ENCODE measurements around the gene WWOX.

WWOX gene

GRCh38 chr16:78780808-78781207 lies 681.4 kb downstream of the WWOX start:
- Histone ChIP-seq H3K18ac (ENCODE audit: low read length) (no peak overlapping the region), H3K4me2 (ENCODE audit: low read length) (no peak overlapping the region), H4K8ac (ENCODE audit: low read depth, low read length) (no peak overlapping the region), H3K4me1 (ENCODE audit: control insufficient read depth in 1 of 2, insufficient read depth in 2 of 2, low read length in 2 of 2) (no peaks in the 10 kb centered on the region), H3K4ac (ENCODE audit: low read depth, low read length) (no peak overlapping the region), H3K4me3 (ENCODE audit: low read depth, low read length) (no peak overlapping the region), H3K9me3 (ENCODE audit: insufficient read depth, low read depth, low read length) (no peaks in the 10 kb centered on the region), H3K9ac (ENCODE audit: low read length) (no peak overlapping the region), H4K91ac (ENCODE audit: low read depth, low read length) (no peak overlapping the region), H2AK5ac (ENCODE audit: low read length) (no peak overlapping the region), H2BK120ac (ENCODE audit: insufficient read depth, low read length, poor library complexity) (no peak overlapping the region), H2AFZ (ENCODE audit: insufficient read depth, low read length, poor library complexity) (no peak overlapping the region), H2BK12ac (ENCODE audit: low read length) (no peak overlapping the region), H4K12ac (ENCODE audit: low read depth, low read length) (no peak overlapping the region), H2BK5ac (ENCODE audit: low read depth, low read length, poor library complexity) (no peak overlapping the region), H3K79me1 (ENCODE audit: low read length) (no peaks in the 10 kb centered on the region), H3K36me3 (ENCODE audit: control insufficient read depth in 1 of 2, insufficient read depth in 2 of 2, low read length in 2 of 2) (no peaks in the 10 kb centered on the region), H3K27me3 (ENCODE audit: insufficient read depth, low read length) (no peaks in the 10 kb centered on the region), H3K79me2 (ENCODE audit: control insufficient read depth, insufficient read depth, low read length, poor library complexity) (no peaks in the 10 kb centered on the region), H3K14ac (ENCODE audit: low read length) (no peak overlapping the region), H3K27ac (ENCODE audit: low read depth, low read length) (no peak overlapping the region), H3K23ac (ENCODE audit: low read length) (no peak overlapping the region)
- DNase-seq: no peak
- no CpG with 5 or more reads among the region's 2 CpGs for WGBS (ENCODE audit: extremely low coverage, insufficient coverage, insufficient read length)

GRCh38 chr16:78782572-78782971 lies 683.1 kb downstream of the WWOX start:
- Histone ChIP-seq H3K27ac (ENCODE audit: low read depth, low read length) (no peak overlapping the region), H3K4ac (ENCODE audit: low read depth, low read length) (no peak overlapping the region), H2BK120ac (ENCODE audit: insufficient read depth, low read length, poor library complexity) (no peak overlapping the region), H2BK5ac (ENCODE audit: low read depth, low read length, poor library complexity) (no peak overlapping the region), H4K91ac (ENCODE audit: low read depth, low read length) (no peak overlapping the region), H3K79me2 (ENCODE audit: control insufficient read depth, insufficient read depth, low read length, poor library complexity) (no peaks in the 10 kb centered on the region), H2AFZ (ENCODE audit: insufficient read depth, low read length, poor library complexity) (no peak overlapping the region), H3K4me3 (ENCODE audit: low read depth, low read length) (no peak overlapping the region), H3K4me1 (ENCODE audit: control insufficient read depth in 1 of 2, insufficient read depth in 2 of 2, low read length in 2 of 2) (no peaks in the 10 kb centered on the region), H3K79me1 (ENCODE audit: low read length) (no peaks in the 10 kb centered on the region), H4K12ac (ENCODE audit: low read depth, low read length) (no peak overlapping the region), H3K18ac (ENCODE audit: low read length) (no peak overlapping the region), H3K36me3 (ENCODE audit: control insufficient read depth in 1 of 2, insufficient read depth in 2 of 2, low read length in 2 of 2) (no peaks in the 10 kb centered on the region), H3K9ac (ENCODE audit: low read length) (no peak overlapping the region), H3K14ac (ENCODE audit: low read length) (no peak overlapping the region), H3K9me3 (ENCODE audit: insufficient read depth, low read depth, low read length) (no peaks in the 10 kb centered on the region), H3K4me2 (ENCODE audit: low read length) (no peak overlapping the region), H3K27me3 (ENCODE audit: insufficient read depth, low read length) (no peaks in the 10 kb centered on the region), H2BK12ac (ENCODE audit: low read length) (no peak overlapping the region), H2AK5ac (ENCODE audit: low read length) (no peak overlapping the region), H4K8ac (ENCODE audit: low read depth, low read length) (no peak overlapping the region), H3K23ac (ENCODE audit: low read length) (no peak overlapping the region)
- no CpG with 5 or more reads among the region's 2 CpGs for WGBS (ENCODE audit: extremely low coverage, insufficient coverage, insufficient read length)
- DNase-seq: no peak

- no peak overlapping the region for H4K91ac ChIP-seq (ENCODE audit: low read depth, low read length)
- H3K9me3 ChIP-seq (ENCODE audit: insufficient read depth, low read depth, low read length): no peaks in the 10 kb centered on the region
- H3K36me3 ChIP-seq (ENCODE audit: control insufficient read depth in 1 of 2, insufficient read depth in 2 of 2, low read length in 2 of 2): no peaks in the 10 kb centered on the region
- no peak overlapping the region for H3K4me2 ChIP-seq (ENCODE audit: low read length)
- no peak overlapping the region for H2BK120ac ChIP-seq (ENCODE audit: insufficient read depth, low read length, poor library complexity)
- H2AFZ ChIP-seq (ENCODE audit: insufficient read depth, low read length, poor library complexity): no peak overlapping the region
- no peak overlapping the region for H4K12ac ChIP-seq (ENCODE audit: low read depth, low read length)
- DNase-seq: no peak
- peaks cover 5% of the 10 kb centered on the region in 2 experiments for H3K4me1 ChIP-seq (ENCODE audit: control insufficient read depth in 1 of 2, insufficient read depth in 2 of 2, low read length in 2 of 2)
- H3K27ac ChIP-seq (ENCODE audit: low read depth, low read length): no peak overlapping the region
- H3K4ac ChIP-seq (ENCODE audit: low read depth, low read length): no peak overlapping the region
- no peak overlapping the region for H3K4me3 ChIP-seq (ENCODE audit: low read depth, low read length)
- no peaks in the 10 kb centered on the region for H3K79me2 ChIP-seq (ENCODE audit: control insufficient read depth, insufficient read depth, low read length, poor library complexity)
- H2AK5ac ChIP-seq (ENCODE audit: low read length): no peak overlapping the region
- no peak overlapping the region for H2BK5ac ChIP-seq (ENCODE audit: low read depth, low read length, poor library complexity)
- H3K9ac ChIP-seq (ENCODE audit: low read length): no peak overlapping the region
- H2BK12ac ChIP-seq (ENCODE audit: low read length): no peak overlapping the region
- H4K8ac ChIP-seq (ENCODE audit: low read depth, low read length): no peak overlapping the region
- H3K27me3 ChIP-seq (ENCODE audit: insufficient read depth, low read length): no peaks in the 10 kb centered on the region
- no peaks in the 10 kb centered on the region for H3K79me1 ChIP-seq (ENCODE audit: low read length)
- WGBS (ENCODE audit: extremely low coverage, insufficient coverage, insufficient read length): no CpG with 5 or more reads among the region's 4 CpGs
- H3K23ac ChIP-seq (ENCODE audit: low read length): no peak overlapping the region
- no peak overlapping the region for H3K14ac ChIP-seq (ENCODE audit: low read length)
- H3K18ac ChIP-seq (ENCODE audit: low read length): no peak overlapping the region
These were observed 684.2 kb downstream of the WWOX start for GRCh38 chr16:78783570-78784079.

GRCh38 chr16:78784771-78785170 lies 685.3 kb downstream of the WWOX start:
- Histone ChIP-seq H3K9ac (ENCODE audit: low read length) (no peak overlapping the region), H3K9me3 (ENCODE audit: insufficient read depth, low read depth, low read length) (no peaks in the 10 kb centered on the region), H3K18ac (ENCODE audit: low read length) (no peak overlapping the region), H3K14ac (ENCODE audit: low read length) (no peak overlapping the region), H4K12ac (ENCODE audit: low read depth, low read length) (no peak overlapping the region), H4K91ac (ENCODE audit: low read depth, low read length) (no peak overlapping the region), H3K27me3 (ENCODE audit: insufficient read depth, low read length) (no peaks in the 10 kb centered on the region), H3K27ac (ENCODE audit: low read depth, low read length) (no peak overlapping the region), H3K79me1 (ENCODE audit: low read length) (no peaks in the 10 kb centered on the region), H2AK5ac (ENCODE audit: low read length) (no peak overlapping the region), H3K36me3 (ENCODE audit: control insufficient read depth in 1 of 2, insufficient read depth in 2 of 2, low read length in 2 of 2) (no peaks in the 10 kb centered on the region), H4K8ac (ENCODE audit: low read depth, low read length) (no peak overlapping the region), H3K4me2 (ENCODE audit: low read length) (no peak overlapping the region), H3K23ac (ENCODE audit: low read length) (no peak overlapping the region), H2BK12ac (ENCODE audit: low read length) (no peak overlapping the region), H3K4me3 (ENCODE audit: low read depth, low read length) (no peak overlapping the region), H3K4ac (ENCODE audit: low read depth, low read length) (no peak overlapping the region), H2BK120ac (ENCODE audit: insufficient read depth, low read length, poor library complexity) (no peak overlapping the region), H3K4me1 (ENCODE audit: control insufficient read depth in 1 of 2, insufficient read depth in 2 of 2, low read length in 2 of 2) (peaks cover 5% of the 10 kb centered on the region in 2 experiments), H2AFZ (ENCODE audit: insufficient read depth, low read length, poor library complexity) (no peak overlapping the region), H3K79me2 (ENCODE audit: control insufficient read depth, insufficient read depth, low read length, poor library complexity) (no peaks in the 10 kb centered on the region), H2BK5ac (ENCODE audit: low read depth, low read length, poor library complexity) (no peak overlapping the region)
- no peak for DNase-seq
- no CpG with 5 or more reads among the region's 6 CpGs for WGBS (ENCODE audit: extremely low coverage, insufficient coverage, insufficient read length)
